Measurements from ENCODE around the gene ADAMTSL2. TPM values are rescaled to one million over a fixed set of nuclear protein-coding genes. Genes with fewer than 3 reads are reported as not detected.

The ADAMTSL2 gene
- total RNA-seq, 2 experiments from 2014 or later, result 0.11 to 0.25 TPM

DNA sequence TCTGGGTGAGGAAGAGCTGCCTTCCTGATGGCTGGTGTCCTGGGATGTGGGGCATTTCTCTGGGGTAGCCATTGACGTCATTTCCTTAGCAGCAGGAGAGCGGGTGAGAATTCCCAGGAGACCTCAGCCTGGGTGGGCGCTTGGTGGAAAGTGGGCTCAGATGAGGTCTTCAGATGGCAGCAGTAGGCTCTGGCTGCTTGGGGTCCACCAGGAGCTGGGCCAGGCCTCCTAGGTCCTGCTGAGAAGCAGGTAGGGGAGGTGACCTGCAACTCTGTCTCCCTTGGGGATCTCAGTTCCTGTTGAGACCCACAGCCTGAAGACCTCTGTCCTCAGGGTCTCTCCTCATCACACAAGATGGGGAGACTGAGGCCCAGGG lies 43.2 kb downstream of the ADAMTSL2 start:
- no peaks in the 10 kb centered on the region for H3K36me3 Mint-ChIP-seq (ENCODE audit: low read depth)
- peaks cover 6% of the 10 kb centered on the region for H3K4me1 Mint-ChIP-seq (ENCODE audit: low read depth)

DNA sequence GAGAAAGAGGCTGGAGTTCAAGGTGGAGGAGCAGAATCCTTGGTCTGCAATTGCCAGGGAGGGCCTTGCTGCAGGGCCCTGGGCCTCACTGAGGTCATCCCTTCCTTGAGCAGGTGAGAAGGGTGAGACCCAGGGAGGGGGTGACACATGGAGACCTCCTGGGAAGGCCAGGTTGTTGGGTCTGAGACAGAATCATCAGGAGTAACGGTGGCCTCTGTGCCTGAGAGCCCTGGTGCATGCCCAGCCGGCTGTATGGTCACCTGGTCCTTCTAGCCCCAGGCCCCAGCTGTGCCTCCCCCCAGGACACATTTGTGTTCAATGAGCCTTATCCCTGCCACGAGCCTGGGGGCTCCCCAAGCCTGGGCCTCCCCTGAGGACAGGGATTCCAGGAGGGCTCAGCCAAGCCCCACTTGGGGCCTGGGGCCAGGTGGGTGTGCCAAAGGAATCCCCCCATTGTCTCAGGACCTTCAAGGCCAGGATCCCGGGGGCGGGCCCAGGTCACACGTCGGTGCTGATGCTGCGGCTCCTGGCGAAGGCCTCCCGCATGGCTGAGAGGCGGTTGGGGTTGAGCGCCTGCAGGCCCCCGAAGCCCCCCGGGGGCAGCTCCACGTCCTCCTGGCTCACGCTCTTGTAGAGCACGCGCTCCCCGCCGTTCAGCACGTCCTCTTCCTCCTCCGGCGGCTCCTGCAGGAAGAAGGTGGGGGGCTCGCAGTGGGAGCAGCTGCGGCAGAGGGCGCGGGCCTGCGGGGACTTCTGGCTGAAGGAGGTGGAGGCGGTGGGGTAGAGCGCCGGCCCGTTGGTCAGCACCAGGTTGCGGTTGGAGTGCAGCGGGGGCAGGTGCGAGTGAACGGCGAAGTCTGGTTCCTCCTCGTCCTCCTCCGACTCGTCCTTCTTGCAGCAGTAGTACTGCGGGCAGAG lies 44.3 kb downstream of the ADAMTSL2 start:
- no peak for ATAC-seq
- no peaks in the 10 kb centered on the region for H3K36me3 Mint-ChIP-seq (ENCODE audit: low read depth)
- peaks cover 27% of the 10 kb centered on the region for H3K27me3 Mint-ChIP-seq
- no peak for DNase-seq
- no peak overlapping the region for H3K4me3 Mint-ChIP-seq
- TF ChIP-seq, protein P1, sequence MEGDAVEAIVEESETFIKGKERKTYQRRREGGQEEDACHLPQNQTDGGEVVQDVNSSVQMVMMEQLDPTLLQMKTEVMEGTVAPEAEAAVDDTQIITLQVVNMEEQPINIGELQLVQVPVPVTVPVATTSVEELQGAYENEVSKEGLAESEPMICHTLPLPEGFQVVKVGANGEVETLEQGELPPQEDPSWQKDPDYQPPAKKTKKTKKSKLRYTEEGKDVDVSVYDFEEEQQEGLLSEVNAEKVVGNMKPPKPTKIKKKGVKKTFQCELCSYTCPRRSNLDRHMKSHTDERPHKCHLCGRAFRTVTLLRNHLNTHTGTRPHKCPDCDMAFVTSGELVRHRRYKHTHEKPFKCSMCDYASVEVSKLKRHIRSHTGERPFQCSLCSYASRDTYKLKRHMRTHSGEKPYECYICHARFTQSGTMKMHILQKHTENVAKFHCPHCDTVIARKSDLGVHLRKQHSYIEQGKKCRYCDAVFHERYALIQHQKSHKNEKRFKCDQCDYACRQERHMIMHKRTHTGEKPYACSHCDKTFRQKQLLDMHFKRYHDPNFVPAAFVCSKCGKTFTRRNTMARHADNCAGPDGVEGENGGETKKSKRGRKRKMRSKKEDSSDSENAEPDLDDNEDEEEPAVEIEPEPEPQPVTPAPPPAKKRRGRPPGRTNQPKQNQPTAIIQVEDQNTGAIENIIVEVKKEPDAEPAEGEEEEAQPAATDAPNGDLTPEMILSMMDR (IDR thresholded peaks at IDR 0.05), result no peak
- POLR2A ChIA-PET, result no interaction called here
- H3K4me1 Mint-ChIP-seq (ENCODE audit: low read depth), result peaks cover 6% of the 10 kb centered on the region
- no peak overlapping the region for H3K27ac Mint-ChIP-seq
- intact Hi-C loops (cut with micrococcal nuclease), result no loop called here
- CTCF ChIA-PET, result no interaction called here
- H3K9me3 Mint-ChIP-seq, result no peaks in the 10 kb centered on the region

More for the DNA sequence above, 43.2 kb downstream of the ADAMTSL2 start:
- ChIA-PET POLR2A (interaction anchor here (0.7 kb wide), 1 partner anchor 258 kb away, joined by 3 read pairs; no protein-coding TSS in a partner anchor), CTCF (no interaction called here)
- ATAC-seq (no peak), DNase-seq (no peak)
- Mint-ChIP-seq H3K9me3 (no peaks in the 10 kb centered on the region), H3K4me3 (no peak overlapping the region), H3K27ac (no peak overlapping the region), H3K27me3 (peaks cover 25% of the 10 kb centered on the region)
- intact Hi-C loops (cut with micrococcal nuclease), result no loop called here
- TF ChIP-seq, protein P1 (IDR thresholded peaks at IDR 0.05), result no peak

DNA sequence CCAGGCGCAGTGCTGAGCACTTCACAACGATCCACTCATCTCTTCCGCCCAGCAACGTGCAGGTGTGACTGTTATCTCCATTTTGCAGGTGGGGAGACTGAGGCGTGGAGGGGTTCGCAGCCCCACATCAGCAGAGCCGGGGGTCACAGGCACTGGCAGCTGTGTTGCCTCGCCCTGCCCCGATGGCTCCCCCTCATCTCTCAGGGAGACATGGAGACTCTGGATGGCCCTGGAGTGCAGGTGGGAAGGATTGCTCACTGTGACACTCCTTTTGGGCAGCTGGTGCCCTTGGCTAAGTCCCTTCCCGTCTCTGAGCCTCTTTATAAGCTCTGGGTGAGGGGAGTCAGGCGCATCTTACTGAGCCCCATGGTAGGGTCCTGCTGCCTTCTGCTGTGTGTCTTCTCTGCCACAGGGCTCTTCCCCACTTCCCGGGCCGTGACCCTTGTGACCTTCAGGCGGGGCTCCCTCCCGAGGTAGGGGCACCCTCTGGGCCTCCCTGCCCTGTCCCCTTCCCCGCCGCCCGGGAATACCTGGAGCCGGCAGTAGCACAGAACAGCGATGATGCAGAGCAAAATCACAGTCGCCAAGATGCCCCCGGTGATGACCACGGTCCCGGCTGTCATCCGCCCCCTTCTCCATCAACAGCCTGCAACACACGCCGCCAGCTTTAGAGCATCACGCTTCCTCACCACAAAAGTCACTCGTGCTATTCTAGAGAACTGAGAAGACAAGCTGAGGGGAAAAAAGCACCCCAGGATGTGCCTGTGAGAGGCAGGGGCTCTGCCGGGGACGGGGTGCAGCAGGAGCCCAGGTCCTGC lies 45.3 kb downstream of the ADAMTSL2 start:
- TF ChIP-seq, protein P1 (IDR thresholded peaks at IDR 0.05), result no peak
- H3K4me3 Mint-ChIP-seq, result no peak overlapping the region
- POLR2A ChIA-PET, result no interaction called here
- ATAC-seq (no peak), DNase-seq (no peak)
- H3K4me1 Mint-ChIP-seq (ENCODE audit: low read depth), result peaks cover 6% of the 10 kb centered on the region
- CTCF ChIA-PET, result no interaction called here
- intact Hi-C loops (cut with micrococcal nuclease), result no loop called here
- no peaks in the 10 kb centered on the region for H3K9me3 Mint-ChIP-seq
- H3K27me3 Mint-ChIP-seq, result peaks cover 35% of the 10 kb centered on the region
- H3K36me3 Mint-ChIP-seq (ENCODE audit: low read depth), result no peaks in the 10 kb centered on the region
- H3K27ac Mint-ChIP-seq, result no peak overlapping the region

DNA sequence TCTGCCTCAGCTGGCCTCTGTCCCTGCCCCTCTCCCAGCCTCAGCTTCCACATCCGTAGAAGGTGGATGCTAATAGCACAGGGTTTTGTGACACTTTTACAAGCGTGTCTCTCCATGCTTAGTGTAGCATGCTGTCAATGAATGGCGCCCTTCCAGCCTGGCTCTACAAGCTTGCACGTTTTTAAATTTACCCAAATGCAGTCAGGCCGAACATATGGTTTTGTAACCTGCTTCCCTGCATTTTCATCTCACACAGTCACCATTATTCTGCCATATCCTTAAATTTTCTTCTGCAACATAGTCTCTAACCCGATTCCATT lies 45.9 kb downstream of the ADAMTSL2 start:
- Mint-ChIP-seq H3K9me3 (no peaks in the 10 kb centered on the region), H3K27me3 (peaks cover 41% of the 10 kb centered on the region), H3K36me3 (ENCODE audit: low read depth) (no peaks in the 10 kb centered on the region), H3K4me1 (ENCODE audit: low read depth) (peaks cover 6% of the 10 kb centered on the region), H3K27ac (no peak overlapping the region), H3K4me3 (no peak overlapping the region)
- no peak for ATAC-seq
- no peak for DNase-seq
- TF ChIP-seq, protein P1 (IDR thresholded peaks at IDR 0.05), result no peak
- POLR2A ChIA-PET, result interaction anchor here (0.8 kb wide), 1 partner anchor 79 kb away, joined by 3 read pairs; no protein-coding TSS in a partner anchor
- CTCF ChIA-PET, result interaction anchor here (1.3 kb wide), 1 partner anchor 11 kb away, joined by 3 read pairs; no protein-coding TSS in a partner anchor
- intact Hi-C loops (cut with micrococcal nuclease), result no loop called here

Measured in activated CD8-positive, alpha-beta T cell treated with anti-CD3 and anti-CD28 coated beads for 36 hours (primary cell).